Smooth muscle cell (in vitro differentiated cells): ENCODE measurements around the gene WDR27. TPM values are rescaled to one million over a fixed set of nuclear protein-coding genes. Genes with fewer than 3 reads are reported as not detected.
A peak's percentile ranks its signal among the peaks of the same experiment; 100 is the strongest.

Experiments
- DNase-seq: peaks from one replicate; lab custom pipeline; 2025; ENCODE audit not compliant: unreplicated experiment; lab: John Stamatoyannopoulos, UW
- H2AFZ ChIP-seq: fragments of 200-600 bp; sonication (generic); 2 replicates; pipeline ENCODE4 v1.6.0; 2016; ENCODE audit warnings: antibody characterized with exemption, low read depth, mild to moderate bottlenecking
- H3F3A ChIP-seq: fragments of 200-600 bp; sonication (generic); 2 replicates; pipeline ENCODE4 v1.6.0; 2017; ENCODE audit warnings: antibody characterized with exemption, low read depth
- H3K27ac ChIP-seq: fragments of 200-600 bp; sonication (generic); 2 replicates; pipeline ENCODE4 v1.5.1; 2016; ENCODE audit warnings: low read depth, mild to moderate bottlenecking
- H3K27me3 ChIP-seq: fragments of 200-600 bp; sonication (generic); 2 replicates; pipeline ENCODE4 v1.6.1; 2016; ENCODE audit warnings: low read depth, mild to moderate bottlenecking
- H3K36me3 ChIP-seq: fragments of 200-600 bp; sonication (generic); 2 replicates; pipeline ENCODE4 v1.5.1; 2016; ENCODE audit warnings: low read depth
- H3K4me1 ChIP-seq: fragments of 200-600 bp; sonication (generic); 2 replicates; pipeline ENCODE4 v1.5.1; 2016; ENCODE audit warnings: low read depth
- H3K4me2 ChIP-seq: fragments of 200-600 bp; sonication (generic); 2 replicates; pipeline ENCODE4 v1.6.0; 2016; ENCODE audit warnings: mild to moderate bottlenecking
- H3K4me3 ChIP-seq: fragments of 200-600 bp; sonication (generic); 2 replicates; pipeline ENCODE4 v1.5.1; 2016; ENCODE audit warnings: mild to moderate bottlenecking
- H3K79me2 ChIP-seq: fragments of 200-600 bp; sonication (generic); 2 replicates; pipeline ENCODE4 v1.6.0; 2016; ENCODE audit warnings: low read depth, mild to moderate bottlenecking
- H3K9ac ChIP-seq: fragments of 200-600 bp; sonication (generic); 2 replicates; pipeline ENCODE4 v1.6.0; 2016; ENCODE audit warnings: low read depth
- H3K9me3 ChIP-seq: fragments of 200-600 bp; sonication (generic); replicated peaks from 2 replicates; pipeline ENCODE4 v1.5.1; 2016; ENCODE audit warnings: low read depth
- H4K20me1 ChIP-seq: fragments of 200-600 bp; sonication (generic); 2 replicates; pipeline ENCODE4 v1.6.0; 2016; ENCODE audit warnings: low read depth
- CTCF ChIP-seq: fragments of 200-600 bp; sonication (generic); IDR thresholded peaks from 2 replicates; pipeline ENCODE4 v1.5.1; 2017; ENCODE audit warnings: borderline replicate concordance, mild to moderate bottlenecking, antibody characterized with exemption; ENCODE audit not compliant: insufficient read depth, poor library complexity, severe bottlenecking
- WGBS: methylation state at CpG from one replicate; pipeline ENCODE4 v1.1.7; 2016; ENCODE audit warnings: low lambda C conversion rate; 5-methylcytosine and 5-hydroxymethylcytosine counted together
- polyA plus RNA-seq: library from polyadenylated mRNA; unstranded; fragments of >200 nt; fragmentation: Nextera tagmentation; extraction: Ambion mirVana; gene quantifications from 2 replicates; pipeline ENCODE4 v1.2.1, GENCODE V29; 2016
- total RNA-seq: library from RNA; depleted of rRNA; stranded (reverse); fragments of >200 nt; gene quantifications from 2 replicates; pipeline ENCODE4 v1.2.3, GENCODE V29; 2014

Gene WDR27
- total and polyA plus RNA-seq, 2 experiments from 2014 or later = 26.0 to 47.0 TPM

- Histone ChIP-seq H3K36me3 (peaks cover under 1% of the 10 kb centered on the region), H3K79me2 (no peaks in the 10 kb centered on the region), H3K4me2 (no peak overlapping the region), H3F3A (peaks cover 5% of the 10 kb centered on the region), H3K27ac (no peak overlapping the region), H3K4me3 (no peak overlapping the region), H2AFZ (no peak overlapping the region), H3K9ac (no peak overlapping the region), H4K20me1 (no peaks in the 10 kb centered on the region), H3K27me3 (no peaks in the 10 kb centered on the region), H3K4me1 (no peaks in the 10 kb centered on the region), H3K9me3 (peaks cover under 1% of the 10 kb centered on the region)
- no peak for DNase-seq
- no peak for TF ChIP-seq CTCF
- WGBS = 95% methylated on average over 3 of the region's 3 CpGs
Measured at GRCh38 chr6:169528755-169529154, 173.1 kb downstream of the WDR27 start.

- Histone ChIP-seq H3K4me2 (no peak overlapping the region), H3K27ac (peak overlapping the region; percentile 9)
- 69% methylated on average over 1 of the region's 1 CpG for WGBS
Measured at GRCh38 chr6:169527306-169527705, 174.5 kb downstream of the WDR27 start.

GRCh38 chr6:169521825-169522224 is 180.0 kb downstream of the WDR27 start:
- Histone ChIP-seq H3K9me3 (peaks cover 8% of the 10 kb centered on the region), H3K4me2 (no peak overlapping the region), H4K20me1 (no peaks in the 10 kb centered on the region), H3K9ac (no peak overlapping the region), H2AFZ (no peak overlapping the region), H3K27ac (no peak overlapping the region), H3K27me3 (no peaks in the 10 kb centered on the region), H3K36me3 (peaks cover 5% of the 10 kb centered on the region), H3F3A (no peaks in the 10 kb centered on the region), H3K79me2 (no peaks in the 10 kb centered on the region), H3K4me3 (no peak overlapping the region), H3K4me1 (no peaks in the 10 kb centered on the region)
- no peak for TF ChIP-seq CTCF
- no peak for DNase-seq

More at GRCh38 chr6:169527306-169527705, 174.5 kb downstream of the WDR27 start:
- Histone ChIP-seq H3K27me3 (no peaks in the 10 kb centered on the region), H4K20me1 (no peaks in the 10 kb centered on the region), H3K9me3 (peaks cover 1% of the 10 kb centered on the region), H3K36me3 (no peaks in the 10 kb centered on the region), H3K4me1 (no peaks in the 10 kb centered on the region), H3F3A (peaks cover 5% of the 10 kb centered on the region), H3K4me3 (no peak overlapping the region), H2AFZ (no peak overlapping the region), H3K9ac (no peak overlapping the region), H3K79me2 (no peaks in the 10 kb centered on the region)
- TF ChIP-seq CTCF = no peak
- no peak for DNase-seq

GRCh38 chr6:169520104-169520503 is 181.7 kb downstream of the WDR27 start:
- H3K4me2 ChIP-seq = no peak overlapping the region
- H3K79me2 ChIP-seq = no peaks in the 10 kb centered on the region
- H3K27ac ChIP-seq = no peak overlapping the region
- H3K36me3 ChIP-seq = peaks cover 5% of the 10 kb centered on the region
- H3K27me3 ChIP-seq = no peaks in the 10 kb centered on the region
- WGBS = 87% methylated on average over 2 of the region's 2 CpGs
- DNase-seq = no peak
- no peak overlapping the region for H3K9ac ChIP-seq
- no peaks in the 10 kb centered on the region for H4K20me1 ChIP-seq
- TF ChIP-seq CTCF = peak; percentile 51
- no peak overlapping the region for H2AFZ ChIP-seq
- H3K4me1 ChIP-seq = no peaks in the 10 kb centered on the region
- peaks cover 8% of the 10 kb centered on the region for H3K9me3 ChIP-seq
- H3K4me3 ChIP-seq = no peak overlapping the region
- no peaks in the 10 kb centered on the region for H3F3A ChIP-seq
